HepG2 (cell line): ENCODE data around the gene NOL4L. TPM values are rescaled to one million over a fixed set of nuclear protein-coding genes. Genes with fewer than 3 reads are reported as not detected.

Experiments used
- ATAC-seq: fragments of 200-7000 bp; cut with Tn5 transposase; 3 replicates; pipeline ENCODE4 v1.9.1; 2020; ENCODE audit warnings: mild to moderate bottlenecking, moderate library complexity
- BruUV-seq: library from RNA; stranded (reverse); fragments of 400-500 nt; replicated peaks from 2 replicates; lab custom pipeline; 2021; lab: Mats Ljungman, UMichigan
- CTCF ChIA-PET: fragments of 300-600 bp; formaldehyde crosslinking; extraction: SDS; loops from one replicate; lab custom pipeline; 2021; ENCODE audit warnings: low total read pairs, inconsistent platforms, low intra/inter-chr PET ratio; lab: Yijun Ruan, JAX
- POLR2A ChIA-PET: fragments of 350-600 bp; sonication (Branson Sonifier 250); formaldehyde crosslinking; loops from one replicate; lab custom pipeline; 2020; ENCODE audit warnings: antibody characterized with exemption, inconsistent platforms; lab: Yijun Ruan, JAX
- DNase-seq: peaks from one replicate; pipeline ENCODE4 v3.0.0-alpha.2; 2015; ENCODE audit warnings: low spot score
- FAIRE-seq: peaks from 3 replicates; lab custom pipeline; 2011; peaks lifted over from hg19 to GRCh38; lab: Jason Lieb, UNC
- H2AFZ ChIP-seq: one replicate; pipeline ENCODE4 v1.6.1; 2011; ENCODE audit warnings: low read length, inconsistent platforms
- H3K27ac ChIP-seq: fragments of 300-600 bp; 3 replicates; pipeline ENCODE4 v1.8.0; 2011; ENCODE audit warnings: mixed run types, mild to moderate bottlenecking, mixed read lengths, low read length, inconsistent platforms; ENCODE audit not compliant: insufficient read depth; ENCODE audit errors: extremely low read length
- H3K27me3 ChIP-seq, 2 experiments: fragments of 200-600 bp in 1 of 2; 2 replicates in 1 of 2; 3 replicates in 1 of 2; pipeline versions ENCODE4 v1.6.0 to v1.8.0; 2011; ENCODE audit warnings: low read length in 2 of 2, mild to moderate bottlenecking in 2 of 2, moderate library complexity in 2 of 2, inconsistent platforms in 1 of 2; ENCODE audit not compliant: insufficient read depth in 2 of 2, control insufficient read depth in 1 of 2
- H3K36me3 ChIP-seq, 2 experiments: fragments of 200-600 bp in 1 of 2; replicated peaks in 1 of 2; 2 replicates in 1 of 2; 3 replicates in 1 of 2; pipeline versions ENCODE4 v1.5.1 to v1.8.0; 2011; ENCODE audit warnings: low read length in 2 of 2, inconsistent platforms in 1 of 2; ENCODE audit not compliant: insufficient read depth in 2 of 2, control insufficient read depth in 1 of 2
- H3K4me1 ChIP-seq: 2 replicates; pipeline ENCODE4 v1.5.1; 2012; ENCODE audit warnings: low read length, inconsistent platforms; ENCODE audit not compliant: insufficient read depth
- H3K4me2 ChIP-seq: 2 replicates; pipeline ENCODE4 v1.6.0; 2011; ENCODE audit warnings: low read depth, low read length, inconsistent platforms
- H3K4me3 ChIP-seq, 3 experiments: fragments of 200-600 bp in 1 of 3; sonication (generic), shearing (Covaris generic) in 1 of 3; replicated peaks in 1 of 3; 2 replicates each; pipeline ENCODE4 v1.5.1; 2011 to 2016; ENCODE audit warnings: low read length in 3 of 3, inconsistent platforms in 2 of 3, low read depth in 2 of 3, mild to moderate bottlenecking in 2 of 3, control low read depth in 1 of 3, mixed read lengths in 1 of 3; ENCODE audit not compliant: insufficient read depth in 1 of 3
- H3K79me2 ChIP-seq: one replicate; pipeline ENCODE4 v1.6.1; 2011; ENCODE audit warnings: low read length, inconsistent platforms; ENCODE audit not compliant: insufficient read depth
- H3K9ac ChIP-seq: 2 replicates; pipeline ENCODE4 v1.6.0; 2011; ENCODE audit warnings: mild to moderate bottlenecking, low read depth, low read length, inconsistent platforms; ENCODE audit not compliant: insufficient read depth
- H3K9me3 ChIP-seq: 2 replicates; pipeline ENCODE4 v1.5.1; 2012; ENCODE audit warnings: mild to moderate bottlenecking, low read length
- H4K20me1 ChIP-seq: 2 replicates; pipeline ENCODE4 v1.6.0; 2011; ENCODE audit warnings: inconsistent platforms, mild to moderate bottlenecking, low read length, moderate library complexity; ENCODE audit not compliant: insufficient read depth
- GLI4 ChIP-seq: sonication (generic); formaldehyde crosslinking; IDR thresholded peaks from 2 replicates; pipeline ENCODE4 v1.5.1; 2020; ENCODE audit warnings: missing genetic modification reagents, mild to moderate bottlenecking, moderate library complexity, borderline replicate concordance
- HDAC1 ChIP-seq: sonication (generic); formaldehyde crosslinking; IDR thresholded peaks from 2 replicates; pipeline ENCODE4 v1.5.1; 2020; ENCODE audit warnings: mild to moderate bottlenecking, missing genetic modification reagents
- HOMEZ ChIP-seq: IDR thresholded peaks from 2 replicates; pipeline ENCODE4 v1.6.1; 2016; ENCODE audit warnings: low read depth
- KDM1A ChIP-seq: IDR thresholded peaks from 2 replicates; pipeline ENCODE4 v1.6.1; 2016; ENCODE audit warnings: missing compliant biosample characterization
- NKX3-1 ChIP-seq: sonication (generic); formaldehyde crosslinking; IDR thresholded peaks from 2 replicates; pipeline ENCODE4 v1.5.0; 2020; ENCODE audit warnings: missing genetic modification reagents
- PHF8 ChIP-seq: sonication (generic); formaldehyde crosslinking; IDR thresholded peaks from 2 replicates; pipeline ENCODE4 v1.5.0; 2020; ENCODE audit warnings: missing genetic modification reagents
- POGK ChIP-seq: sonication (generic); formaldehyde crosslinking; conservative IDR thresholded peaks from 2 replicates; pipeline ENCODE4 v1.8.0; 2022; ENCODE audit warnings: mild to moderate bottlenecking, moderate library complexity, missing genetic modification reagents
- POLR2G ChIP-seq: fragments of 200-400 bp; formaldehyde crosslinking; IDR thresholded peaks from 2 replicates; pipeline ENCODE4 v1.6.1; 2018; ENCODE audit warnings: mild to moderate bottlenecking, low read depth, low read length, moderate library complexity
- SATB2 ChIP-seq: sonication (generic); formaldehyde crosslinking; IDR thresholded peaks from 2 replicates; pipeline ENCODE4 v1.5.0; 2020; ENCODE audit warnings: missing genetic modification reagents
- TOE1 ChIP-seq: sonication (generic); formaldehyde crosslinking; IDR thresholded peaks from 2 replicates; pipeline ENCODE4 v1.4.0; 2020; ENCODE audit warnings: mild to moderate bottlenecking, missing genetic modification reagents
- ZBTB14 ChIP-seq: sonication (generic); formaldehyde crosslinking; IDR thresholded peaks from 2 replicates; pipeline ENCODE4 v1.4.0; 2020; ENCODE audit warnings: missing genetic modification reagents
- ZC3H13 ChIP-seq: sonication (generic); formaldehyde crosslinking; IDR thresholded peaks from 2 replicates; pipeline ENCODE4 v1.8.1; 2023; ENCODE audit warnings: mild to moderate bottlenecking, missing genetic modification reagents, moderate library complexity
- ZFYVE20 ChIP-seq: sonication (generic); formaldehyde crosslinking; IDR thresholded peaks from 2 replicates; pipeline ENCODE4 v1.8.0; 2023; ENCODE audit warnings: low read depth, mild to moderate bottlenecking, moderate library complexity, missing genetic modification reagents, borderline replicate concordance
- ZNF260 ChIP-seq: sonication (generic); formaldehyde crosslinking; IDR thresholded peaks from 2 replicates; pipeline ENCODE4 v1.4.0; 2020; ENCODE audit warnings: missing genetic modification reagents, low read depth, mild to moderate bottlenecking, borderline replicate concordance
- ZNF329 ChIP-seq: sonication (generic); formaldehyde crosslinking; IDR thresholded peaks from 2 replicates; pipeline ENCODE4 v1.9.0; 2021; ENCODE audit warnings: low read depth, mild to moderate bottlenecking, missing genetic modification reagents
- ZNF33A ChIP-seq: sonication (generic); formaldehyde crosslinking; IDR thresholded peaks from 2 replicates; pipeline ENCODE4 v1.5.1; 2020; ENCODE audit warnings: missing genetic modification reagents, mild to moderate bottlenecking, moderate library complexity, borderline replicate concordance
- ZNF570 ChIP-seq: sonication (generic); formaldehyde crosslinking; IDR thresholded peaks from 2 replicates; pipeline ENCODE4 v1.4.0; 2020; ENCODE audit warnings: mild to moderate bottlenecking, missing genetic modification reagents, borderline replicate concordance
- ZNF629 ChIP-seq: sonication (generic); formaldehyde crosslinking; conservative IDR thresholded peaks from 2 replicates; pipeline ENCODE4 v1.5.0; 2020; ENCODE audit warnings: missing genetic modification reagents
- WGBS: methylation state at CpG from one replicate; pipeline ENCODE4 v1.1.6; 2017; ENCODE audit warnings: low lambda C conversion rate; 5-methylcytosine and 5-hydroxymethylcytosine counted together
- in situ Hi-C: cut with HindIII; loops from 2 replicates; pipeline ENCODE4 v1.10.0; 2017; ENCODE audit warnings: low pct_unique_long_range_greater_than_20kb; ENCODE audit not compliant: extremely low pct_ligation_motif_present
- intact Hi-C: fragments of 100-400 bp; cut with micrococcal nuclease; formaldehyde crosslinking; loops from one replicate; pipeline ENCODE4 v1.10.0; 2022; ENCODE audit not compliant: unreplicated experiment
- polyA plus RNA-seq, 8 experiments: library from polyadenylated mRNA; depleted of rRNA in 3 of 8; stranded (reverse) in 7 of 8; unstranded in 1 of 8; fragments of >200 nt; fragmentation: Illumina TruSeq in 4 of 8; extraction: Trizol in 4 of 8; gene quantifications; 2 replicates each; pipeline versions ENCODE4 v1.2.1 to v1.2.3, GENCODE V29; 2011 to 2016; ENCODE audit warnings: low read depth in 4 of 8, missing spikeins in 1 of 8, mixed read lengths in 1 of 8; ENCODE audit not compliant: insufficient read depth in 1 of 8
- total RNA-seq, 5 experiments: library from RNA; depleted of rRNA; stranded (reverse); fragments of >200 nt; fragmentation: Illumina TruSeq; extraction: Trizol; gene quantifications; 2 replicates each; pipeline ENCODE4 v1.2.3, GENCODE V29; 2016; ENCODE audit warnings: low read depth in 1 of 5

NOL4L gene
- total and polyA plus RNA-seq, 2 of the 13 experiments (the other 11 are each of a cell fraction or from before 2014, with no cell fraction given): 16.6 to 35.4 TPM

- no TSS peak for BruUV-seq
- Histone ChIP-seq H2AFZ (no peak overlapping the region), H3K9ac (no peak overlapping the region), H3K9me3 (no peaks in the 10 kb centered on the region), H3K27ac (no peak overlapping the region), H3K36me3 (no peaks in the 10 kb centered on the region), H3K79me2 (peaks cover 4% of the 10 kb centered on the region), H3K4me2 (no peak overlapping the region), H3K4me1 (peaks cover 54% of the 10 kb centered on the region), H3K4me3 (no peak overlapping the region), H4K20me1 (no peaks in the 10 kb centered on the region), H3K27me3 (no peaks in the 10 kb centered on the region; a peak in 1 of 5 replicates)
- ChIA-PET POLR2A (interaction anchor here (1.4 kb wide), 1 partner anchor 9 kb away, joined by 3 read pairs; no protein-coding TSS in a partner anchor), CTCF (no interaction called here)
- DNase-seq (no peak), FAIRE-seq (no peak), ATAC-seq (no peak)
- intact Hi-C loops: no loop called here
- in situ Hi-C loops: no loop called here
- WGBS: 60% methylated on average over 29 of the region's 34 CpGs
- 0 out of 2 replicates have a peak, but pooled peaks have one; percentile 33 for TF ChIP-seq ZC3H13 (CRISPR knock-in tag)
- no peak for TF ChIP-seq ZNF570 (CRISPR knock-in tag)
- no peak for TF ChIP-seq ZFYVE20 (CRISPR knock-in tag)
- TF ChIP-seq POLR2G: no peak
- no peak for TF ChIP-seq SATB2
- TF ChIP-seq TOE1 (CRISPR knock-in tag): no peak
- TF ChIP-seq KDM1A (CRISPR knock-in tag): peak; percentile 90
- no peak for TF ChIP-seq ZNF33A (CRISPR knock-in tag)
- no peak for TF ChIP-seq GLI4
- TF ChIP-seq HOMEZ (CRISPR knock-in tag): no peak
- no peak for TF ChIP-seq NKX3-1 (CRISPR knock-in tag)
- no peak for TF ChIP-seq POGK (CRISPR knock-in tag)
- no peak for TF ChIP-seq ZNF260 (CRISPR knock-in tag)
- TF ChIP-seq HDAC1 (CRISPR knock-in tag): peak; percentile 36; the same call in 1 of the 2 replicates
- no peak; the same call in 1 of the 2 replicates for TF ChIP-seq PHF8
- TF ChIP-seq ZBTB14 (CRISPR knock-in tag): no peak
- TF ChIP-seq ZNF629 (CRISPR knock-in tag): peak; percentile 99
- no peak for TF ChIP-seq ZNF329
Observed at GRCh38 chr20:32574296-32575226, 10.6 kb downstream of the NOL4L start.
